ENCODE measurements around the gene CELF2. TPM values are rescaled to one million over a fixed set of nuclear protein-coding genes. Genes with fewer than 3 reads are reported as not detected.
"Not testable (repeated sequence)": the region's sequence is repeated elsewhere in the genome, so short reads cannot be mapped to it uniquely, and the experiment has no call there.

The CELF2 gene
- total RNA-seq, 4 donors from 2014 or later, result 8.7 to 28.6 (median 22.9) TPM

DNA sequence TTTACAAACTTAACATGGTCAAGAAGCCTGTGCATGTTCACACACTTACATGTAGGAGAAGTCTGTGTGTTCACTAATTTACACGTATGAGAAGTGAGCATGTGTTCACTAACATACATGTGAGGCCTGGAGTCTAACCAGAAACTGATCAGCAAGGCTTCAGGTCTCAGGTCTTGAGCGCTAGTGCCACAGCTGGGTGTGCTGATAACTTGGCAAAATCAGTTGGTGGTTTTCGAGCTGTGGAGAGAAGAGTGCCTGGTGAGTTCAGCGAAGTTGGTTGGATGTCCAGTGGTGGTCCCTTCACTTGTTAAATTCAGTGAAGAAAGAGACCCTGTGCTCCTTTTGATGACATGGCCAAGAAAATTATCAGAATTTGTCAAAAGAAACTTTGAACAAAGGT lies 98.7 kb downstream of the CELF2 start:
- Histone ChIP-seq H3K27me3 (no peaks in the 10 kb centered on the region), H3K27ac (no peak overlapping the region), H3K9me3 (no peaks in the 10 kb centered on the region), H3K4me3 (no peak overlapping the region), H3K36me3 (no peaks in the 10 kb centered on the region), H3K4me1 (no peaks in the 10 kb centered on the region)
- WGBS, result 91% methylated on average over 4 of the region's 4 CpGs
- TF ChIP-seq POLR2A (IDR thresholded peaks at IDR 0.05) (no peak), POLR2AphosphoS5 (IDR thresholded peaks at IDR 0.05) (no peak), EP300 (IDR thresholded peaks at IDR 0.05) (no peak)
- TF ChIP-seq, protein P1, sequence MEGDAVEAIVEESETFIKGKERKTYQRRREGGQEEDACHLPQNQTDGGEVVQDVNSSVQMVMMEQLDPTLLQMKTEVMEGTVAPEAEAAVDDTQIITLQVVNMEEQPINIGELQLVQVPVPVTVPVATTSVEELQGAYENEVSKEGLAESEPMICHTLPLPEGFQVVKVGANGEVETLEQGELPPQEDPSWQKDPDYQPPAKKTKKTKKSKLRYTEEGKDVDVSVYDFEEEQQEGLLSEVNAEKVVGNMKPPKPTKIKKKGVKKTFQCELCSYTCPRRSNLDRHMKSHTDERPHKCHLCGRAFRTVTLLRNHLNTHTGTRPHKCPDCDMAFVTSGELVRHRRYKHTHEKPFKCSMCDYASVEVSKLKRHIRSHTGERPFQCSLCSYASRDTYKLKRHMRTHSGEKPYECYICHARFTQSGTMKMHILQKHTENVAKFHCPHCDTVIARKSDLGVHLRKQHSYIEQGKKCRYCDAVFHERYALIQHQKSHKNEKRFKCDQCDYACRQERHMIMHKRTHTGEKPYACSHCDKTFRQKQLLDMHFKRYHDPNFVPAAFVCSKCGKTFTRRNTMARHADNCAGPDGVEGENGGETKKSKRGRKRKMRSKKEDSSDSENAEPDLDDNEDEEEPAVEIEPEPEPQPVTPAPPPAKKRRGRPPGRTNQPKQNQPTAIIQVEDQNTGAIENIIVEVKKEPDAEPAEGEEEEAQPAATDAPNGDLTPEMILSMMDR (IDR thresholded peaks at IDR 0.05), result no peak
- DNase-seq (ENCODE audit: low spot score in 2 of 2), result no peak

DNA sequence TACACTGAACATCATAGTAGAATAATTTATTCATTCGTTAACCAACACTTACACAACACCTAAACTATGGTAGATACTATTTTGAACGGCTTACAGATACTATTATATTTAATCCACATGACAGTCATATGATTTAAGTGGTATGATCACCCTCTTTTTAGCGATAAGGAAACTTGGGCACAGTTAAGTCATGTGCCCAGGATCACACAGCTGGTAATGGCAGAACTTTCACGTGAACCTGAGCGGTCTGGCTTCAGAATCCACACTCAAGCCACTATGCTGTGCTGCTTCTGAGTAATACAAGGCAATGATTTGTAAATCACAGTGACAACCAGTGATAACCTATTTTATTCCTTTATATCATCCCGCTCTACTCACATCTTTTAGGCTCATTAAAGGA lies 99.1 kb downstream of the CELF2 start:
- Histone ChIP-seq H3K27me3 (no peaks in the 10 kb centered on the region), H3K4me1 (no peaks in the 10 kb centered on the region), H3K27ac (no peak overlapping the region), H3K9me3 (no peaks in the 10 kb centered on the region), H3K4me3 (no peak overlapping the region), H3K36me3 (no peaks in the 10 kb centered on the region)
- TF ChIP-seq POLR2A (IDR thresholded peaks at IDR 0.05) (no peak), EP300 (IDR thresholded peaks at IDR 0.05) (no peak), POLR2AphosphoS5 (IDR thresholded peaks at IDR 0.05) (no peak)
- TF ChIP-seq, protein P1 (IDR thresholded peaks at IDR 0.05), result no peak
- WGBS, result 87% methylated on average over 6 of the region's 6 CpGs
- no peak for DNase-seq (ENCODE audit: low spot score in 2 of 2)

DNA sequence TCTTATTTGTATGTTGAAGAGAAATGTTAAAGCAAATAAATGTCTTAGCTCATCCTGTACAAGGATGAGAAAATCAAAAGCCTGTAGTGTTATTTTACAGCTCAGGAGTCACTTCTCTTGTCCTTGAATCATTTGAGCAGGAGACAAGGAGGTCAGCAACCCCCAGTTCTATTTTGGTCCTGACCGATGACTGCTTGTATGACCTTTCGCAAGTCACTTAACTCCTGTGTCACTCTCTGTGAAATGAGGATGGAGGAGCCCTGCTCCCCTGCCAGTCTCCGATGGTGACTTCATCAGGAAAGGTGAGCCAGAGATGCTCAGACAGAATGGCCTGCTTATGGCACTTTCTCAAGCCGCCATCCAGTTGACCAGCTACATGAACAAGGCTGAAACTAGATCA lies 101.0 kb downstream of the CELF2 start:
- H3K9me3 ChIP-seq, result no peaks in the 10 kb centered on the region
- DNase-seq (ENCODE audit: low spot score in 2 of 2), result no peak
- H3K4me3 ChIP-seq, result no peak overlapping the region
- WGBS, result 90% methylated on average over 4 of the region's 4 CpGs
- no peaks in the 10 kb centered on the region for H3K27me3 ChIP-seq
- no peak overlapping the region for H3K27ac ChIP-seq
- H3K4me1 ChIP-seq, result no peaks in the 10 kb centered on the region
- TF ChIP-seq POLR2AphosphoS5 (IDR thresholded peaks at IDR 0.05), result no peak
- no peak for TF ChIP-seq EP300 (IDR thresholded peaks at IDR 0.05)
- no peak for TF ChIP-seq POLR2A (IDR thresholded peaks at IDR 0.05)
- TF ChIP-seq, protein P1 (IDR thresholded peaks at IDR 0.05), result no peak
- H3K36me3 ChIP-seq, result no peaks in the 10 kb centered on the region

DNA sequence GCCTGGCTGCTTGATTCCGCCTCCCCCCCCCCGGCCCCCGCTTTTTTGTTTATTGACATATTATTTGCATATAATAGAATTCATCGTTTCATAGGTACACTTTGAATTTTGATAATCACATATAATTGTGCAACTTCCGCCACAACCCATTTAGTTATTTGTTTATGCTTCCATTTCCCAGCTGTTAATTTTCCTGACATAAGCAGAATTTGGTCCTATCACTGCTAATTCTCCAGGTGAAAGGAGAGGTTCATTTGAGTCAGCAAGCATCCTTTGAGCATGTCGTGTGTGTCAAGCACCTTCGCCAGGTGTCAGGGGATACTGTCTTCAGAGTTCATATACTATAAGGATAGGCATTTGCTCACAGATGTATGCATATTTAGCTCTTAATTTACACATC lies 102.2 kb downstream of the CELF2 start:
- TF ChIP-seq POLR2A (IDR thresholded peaks at IDR 0.05) (no peak), EP300 (IDR thresholded peaks at IDR 0.05) (no peak), POLR2AphosphoS5 (IDR thresholded peaks at IDR 0.05) (no peak)
- TF ChIP-seq, protein P1 (IDR thresholded peaks at IDR 0.05), result no peak
- no peak overlapping the region for H3K4me3 ChIP-seq
- no peak for DNase-seq (ENCODE audit: low spot score in 2 of 2)
- H3K27me3 ChIP-seq, result no peaks in the 10 kb centered on the region
- H3K9me3 ChIP-seq, result no peaks in the 10 kb centered on the region
- H3K27ac ChIP-seq, result no peak overlapping the region
- no peaks in the 10 kb centered on the region for H3K36me3 ChIP-seq
- H3K4me1 ChIP-seq, result no peaks in the 10 kb centered on the region
- WGBS, result 92% methylated on average over 7 of the region's 7 CpGs

DNA sequence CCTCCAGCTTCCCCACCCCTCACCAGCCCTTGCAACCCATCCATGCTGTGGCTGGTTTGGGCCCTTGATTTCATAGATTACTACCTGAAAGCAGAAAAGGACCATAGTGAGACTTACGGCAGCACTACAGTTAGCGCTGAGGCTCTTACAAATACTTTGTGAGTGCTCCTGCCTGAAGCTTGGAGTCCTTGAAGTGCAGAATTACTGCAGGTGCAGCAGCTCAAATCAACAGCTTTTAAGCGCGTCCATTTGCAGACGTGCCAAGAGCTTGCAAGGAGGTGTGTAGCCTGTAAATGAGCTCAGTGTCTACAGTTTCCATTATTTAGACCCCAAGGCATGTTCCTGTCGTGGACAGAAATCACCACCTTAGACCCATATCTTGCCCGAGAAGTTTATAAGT lies 103.0 kb downstream of the CELF2 start:
- TF ChIP-seq EP300 (IDR thresholded peaks at IDR 0.05) (no peak), POLR2AphosphoS5 (IDR thresholded peaks at IDR 0.05) (no peak), POLR2A (IDR thresholded peaks at IDR 0.05) (no peak)
- TF ChIP-seq, protein P1 (IDR thresholded peaks at IDR 0.05), result no peak
- no peak for DNase-seq (ENCODE audit: low spot score in 2 of 2)
- H3K27me3 ChIP-seq, result no peaks in the 10 kb centered on the region
- H3K4me1 ChIP-seq, result no peaks in the 10 kb centered on the region
- H3K36me3 ChIP-seq, result no peaks in the 10 kb centered on the region
- no peak overlapping the region for H3K27ac ChIP-seq
- H3K9me3 ChIP-seq, result no peaks in the 10 kb centered on the region
- no peak overlapping the region for H3K4me3 ChIP-seq
- 74% methylated on average over 7 of the region's 7 CpGs for WGBS

DNA sequence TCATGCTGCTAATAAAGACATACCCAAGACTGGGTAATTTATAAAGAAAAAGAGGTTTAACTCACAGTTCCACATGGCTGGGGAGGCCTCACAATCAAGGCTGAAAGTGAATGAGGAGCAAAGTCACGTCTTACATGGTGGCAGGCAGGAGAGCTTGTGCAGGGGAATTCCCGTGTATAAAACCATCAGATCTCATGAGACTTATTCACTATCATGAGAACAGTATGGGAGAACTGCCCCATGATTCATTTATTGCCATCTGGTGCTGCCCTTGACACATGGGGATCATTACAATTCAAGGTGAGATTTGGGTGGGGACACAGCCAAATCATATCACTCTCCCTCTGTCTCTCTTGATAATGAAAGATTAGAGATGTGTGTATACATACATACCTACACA lies 106.2 kb downstream of the CELF2 start:
- not testable (repeated sequence) for H3K4me3 ChIP-seq; H3K4me1 ChIP-seq; H3K36me3 ChIP-seq; H3K27me3 ChIP-seq; H3K27ac ChIP-seq; H3K9me3 ChIP-seq; DNase-seq (ENCODE audit: low spot score in 2 of 2)
- 40% methylated on average over 2 of the region's 2 CpGs for WGBS

All from suprapubic skin (tissue), 4 donors.